Measurements from ENCODE around the gene ZFYVE19. TPM values are rescaled to one million over a fixed set of nuclear protein-coding genes. Genes with fewer than 3 reads are reported as not detected.

The ZFYVE19 gene
- total RNA-seq, 1 experiment from 2014 or later, result 32.2 TPM

DNA sequence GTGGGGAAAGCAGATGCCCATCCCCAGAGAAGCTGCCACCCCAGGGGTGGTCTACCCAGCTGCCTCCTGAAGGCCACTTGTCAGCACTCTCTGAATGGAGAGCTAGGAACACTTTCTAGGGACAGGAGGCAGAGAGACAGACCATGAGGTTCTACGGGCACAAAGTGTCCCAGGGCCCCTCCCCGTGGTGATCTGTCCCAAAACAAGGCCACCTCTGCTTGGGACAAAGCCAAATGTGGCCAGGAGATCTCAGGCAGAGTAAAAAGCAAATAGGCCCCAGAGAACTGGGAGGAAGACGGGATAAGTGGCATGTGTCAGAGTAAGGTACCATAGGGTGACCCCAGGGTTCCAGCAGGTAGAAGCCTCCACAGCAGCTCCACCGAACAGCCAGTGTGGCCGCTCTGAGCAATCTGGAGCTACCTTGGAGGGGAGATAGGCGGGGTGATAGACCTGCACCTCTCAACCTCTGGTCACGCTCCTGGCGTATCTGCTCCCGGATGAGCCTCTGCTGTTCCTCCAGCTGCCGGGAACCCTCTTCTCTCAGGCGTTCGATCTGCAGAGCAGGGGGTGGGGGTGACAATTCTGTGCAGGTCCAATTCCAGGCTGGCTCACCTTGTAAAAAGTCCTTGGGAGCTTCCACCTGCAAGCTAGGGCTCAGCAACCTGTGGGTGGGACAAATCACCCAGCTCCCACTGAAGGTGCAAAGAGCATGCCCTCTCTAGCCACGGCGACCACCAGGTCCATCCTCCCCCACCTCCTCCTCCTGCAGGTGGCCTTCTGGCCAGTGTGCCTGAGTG, 31.0 kb upstream of the ZFYVE19 start:
- DNase-seq (ENCODE audit: low spot score), result no peak

DNA sequence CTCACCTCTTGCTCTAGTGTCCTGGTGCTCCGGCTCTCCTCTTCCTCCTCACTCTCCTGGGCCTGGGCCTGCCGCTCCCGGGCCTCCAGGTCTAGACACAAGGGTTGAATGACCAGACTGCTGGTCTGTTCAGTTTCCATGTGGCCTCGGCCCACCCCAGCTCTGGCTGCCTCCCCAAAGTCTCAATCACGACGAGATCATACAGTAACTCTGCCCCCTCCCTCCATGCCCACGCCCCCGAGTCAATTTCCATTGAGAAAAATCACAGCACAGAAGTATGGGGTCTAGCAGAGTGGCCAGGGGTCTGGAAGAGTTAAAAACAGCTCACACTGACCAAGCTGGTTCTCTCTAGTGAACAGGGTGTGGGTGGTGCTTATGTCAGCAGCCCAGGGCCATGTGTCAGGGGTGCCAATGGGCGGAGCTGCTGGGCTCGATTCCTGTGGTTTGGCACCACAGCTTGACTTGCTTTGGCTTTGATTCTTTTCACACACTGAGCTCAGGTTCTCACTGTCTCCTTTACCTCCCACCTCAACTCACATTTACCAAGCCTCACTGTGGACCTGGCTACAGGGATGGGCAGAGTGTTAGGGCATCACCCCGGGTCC, 30.2 kb upstream of the ZFYVE19 start:
- peak; percentile 78 for DNase-seq (ENCODE audit: low spot score)

DNA sequence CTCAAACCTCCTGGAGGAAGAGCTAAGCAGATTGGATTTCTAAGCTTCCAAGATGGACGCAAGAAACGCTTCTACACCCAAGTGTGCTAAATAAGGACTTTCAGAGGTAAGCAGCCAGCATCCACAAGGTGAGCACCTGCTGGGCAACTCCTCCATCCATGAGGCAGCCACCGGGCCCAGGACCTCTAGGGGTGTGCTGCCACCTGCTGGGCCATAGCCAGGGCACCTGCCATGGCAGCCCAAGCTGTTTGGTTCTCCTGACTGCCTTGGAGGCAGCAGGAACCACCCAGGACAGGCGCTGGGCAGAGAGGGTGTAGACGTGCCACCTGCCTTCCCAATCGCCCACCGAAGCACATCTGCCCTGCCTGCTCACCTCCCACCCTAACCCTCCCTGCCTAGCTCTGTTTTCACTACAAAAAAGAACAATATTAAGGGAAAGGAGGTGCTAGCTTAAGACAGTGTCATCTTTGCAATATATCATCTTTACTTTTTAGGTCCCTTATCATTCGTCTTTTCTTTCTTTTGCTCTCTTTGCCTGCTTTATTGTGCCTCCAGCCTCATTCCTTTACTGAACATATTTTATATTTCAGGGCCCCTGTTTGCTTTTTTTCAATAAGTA, 24.2 kb upstream of the ZFYVE19 start:
- DNase-seq (ENCODE audit: low spot score), result peak; percentile 46

DNA sequence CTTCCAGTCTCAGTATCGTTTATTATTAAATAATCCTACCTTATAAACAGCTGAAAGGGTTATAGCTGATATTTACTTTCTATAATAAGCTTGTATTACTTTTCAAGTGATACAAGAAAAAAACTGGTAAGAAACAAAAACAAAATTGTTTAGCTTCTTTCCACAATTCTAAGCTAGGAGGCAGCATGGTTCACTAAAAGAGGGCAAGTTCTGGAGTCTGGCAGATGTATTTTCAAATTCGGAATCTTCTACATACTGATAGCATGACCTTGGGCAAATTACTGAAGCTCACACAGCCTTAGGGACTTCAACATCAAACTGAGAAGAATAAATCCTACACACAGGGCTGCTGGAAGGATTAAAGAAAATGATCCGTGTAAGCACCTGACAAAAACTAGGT, 21.7 kb upstream of the ZFYVE19 start:
- DNase-seq (ENCODE audit: low spot score), result no peak

DNA sequence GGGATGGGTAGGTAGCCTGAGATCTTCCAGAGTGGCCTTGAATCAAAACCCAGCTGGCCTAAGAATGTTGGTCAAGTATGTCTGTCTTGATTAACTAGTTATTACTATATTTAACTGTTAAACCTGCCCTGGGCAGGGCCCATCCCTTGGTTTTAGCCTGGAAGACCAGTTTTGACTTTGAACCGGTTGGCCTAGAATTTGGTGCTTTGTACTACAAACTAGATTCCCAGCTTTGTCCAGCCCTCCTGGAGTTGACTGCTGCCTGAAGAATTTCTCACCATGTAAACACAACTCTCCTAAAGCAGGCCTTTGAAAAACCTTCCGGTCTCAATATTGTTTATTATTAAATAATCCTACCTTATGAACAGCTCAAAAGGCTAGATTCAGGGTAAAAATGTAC, 21.1 kb upstream of the ZFYVE19 start:
- no peak for DNase-seq (ENCODE audit: low spot score)

DNA sequence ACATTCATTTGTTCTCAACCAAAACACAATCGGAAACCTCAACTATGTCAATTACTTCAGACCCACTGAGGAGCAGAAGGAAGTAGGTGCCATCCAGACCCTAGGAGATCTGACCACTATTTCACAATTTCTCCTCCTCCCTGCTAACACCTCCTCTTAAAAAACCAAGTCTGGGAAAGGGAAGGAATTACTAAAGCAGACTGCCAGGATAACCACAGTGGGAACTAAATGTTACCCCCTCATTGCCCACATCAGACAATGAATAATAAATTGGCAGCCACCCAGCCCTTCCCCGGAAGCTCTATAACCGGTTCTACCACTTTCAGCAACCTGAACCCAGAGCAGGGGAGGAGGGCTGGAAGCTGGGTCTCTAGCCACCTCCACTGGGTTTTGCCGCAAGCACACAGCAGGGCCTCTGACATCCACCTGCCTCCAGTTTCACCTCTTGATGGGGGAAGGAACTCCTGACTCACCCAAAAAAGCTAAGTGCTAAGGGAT, 19.5 kb upstream of the ZFYVE19 start:
- peak; percentile 69 for DNase-seq (ENCODE audit: low spot score)

DNA sequence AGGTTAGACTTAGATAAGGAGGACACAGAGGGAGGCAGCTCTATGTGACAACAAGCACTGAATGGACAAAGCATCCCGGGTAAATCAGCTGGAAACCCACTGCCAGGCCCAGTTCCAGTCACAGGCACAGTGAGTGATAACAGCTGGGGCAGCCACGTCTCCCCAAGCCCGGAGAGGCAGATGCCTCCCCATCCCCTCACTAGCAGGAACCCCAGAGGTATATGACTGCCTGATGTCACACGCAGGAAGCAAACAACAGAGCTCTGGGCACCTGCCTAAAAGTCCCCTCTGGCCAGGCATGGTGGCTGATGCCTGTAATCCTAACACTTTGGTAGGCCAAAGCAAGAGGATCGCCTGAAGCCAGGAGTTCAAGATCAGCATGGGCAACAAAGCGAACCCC, 18.9 kb upstream of the ZFYVE19 start:
- no peak for DNase-seq (ENCODE audit: low spot score)

DNA sequence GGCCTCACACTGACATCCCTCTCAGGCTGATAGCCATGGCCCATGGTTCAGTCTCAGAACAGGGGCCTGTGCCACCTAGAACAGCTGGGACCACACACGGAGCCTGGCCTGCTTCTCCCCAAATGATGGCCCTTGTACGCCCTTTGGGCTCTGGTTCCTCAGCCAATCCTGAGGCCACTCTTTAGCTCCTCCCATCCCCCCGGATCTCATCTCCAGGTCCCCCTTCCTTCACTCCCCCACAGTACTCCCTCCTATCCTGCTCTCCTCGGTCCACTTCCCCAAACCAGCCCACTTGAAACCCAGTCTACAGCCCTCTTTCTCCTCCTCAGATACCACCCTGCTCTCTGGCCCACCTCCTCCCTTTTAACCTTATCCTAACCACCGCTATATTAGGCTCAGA, 17.8 kb upstream of the ZFYVE19 start:
- DNase-seq (ENCODE audit: low spot score), result no peak

DNA sequence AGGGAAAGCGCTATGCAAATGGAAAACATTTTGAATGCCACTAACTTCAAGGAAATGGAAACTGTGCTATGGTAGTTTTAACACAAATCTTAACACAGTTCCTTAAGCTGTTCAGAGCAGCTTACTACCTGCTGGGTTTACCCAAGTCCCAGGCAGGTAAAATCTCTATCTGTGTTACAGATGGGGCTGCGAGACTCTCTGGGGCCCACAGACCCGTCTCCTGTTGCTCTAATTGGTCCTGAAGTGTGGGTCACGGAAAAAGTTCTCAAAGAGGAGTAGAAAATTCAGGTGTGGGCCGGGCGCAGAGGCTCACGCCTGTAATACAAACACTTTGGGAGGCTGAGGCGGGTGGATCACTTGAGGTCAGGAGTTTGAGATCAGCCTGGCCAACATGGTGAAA, 16.9 kb upstream of the ZFYVE19 start:
- DNase-seq (ENCODE audit: low spot score), result no peak

DNA sequence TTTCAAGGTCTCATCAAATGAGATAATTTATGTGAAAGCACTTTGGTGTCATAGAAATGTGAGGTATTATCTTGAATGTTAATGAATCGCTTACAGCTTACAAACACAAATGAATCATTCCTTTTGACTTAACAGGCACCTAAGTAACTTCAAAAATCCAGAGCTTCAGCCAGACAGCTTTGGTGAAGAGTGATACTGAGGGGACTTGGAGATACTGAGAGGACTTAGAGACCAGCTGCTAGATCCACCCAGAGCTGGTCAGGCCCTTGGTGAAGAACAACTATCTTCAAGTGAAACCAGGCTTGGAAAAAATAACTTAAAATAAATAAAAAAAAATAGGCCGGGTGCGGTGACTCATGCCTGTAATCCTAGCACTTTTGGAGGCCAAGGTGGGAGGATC, 16.2 kb upstream of the ZFYVE19 start:
- DNase-seq (ENCODE audit: low spot score), result no peak

DNA sequence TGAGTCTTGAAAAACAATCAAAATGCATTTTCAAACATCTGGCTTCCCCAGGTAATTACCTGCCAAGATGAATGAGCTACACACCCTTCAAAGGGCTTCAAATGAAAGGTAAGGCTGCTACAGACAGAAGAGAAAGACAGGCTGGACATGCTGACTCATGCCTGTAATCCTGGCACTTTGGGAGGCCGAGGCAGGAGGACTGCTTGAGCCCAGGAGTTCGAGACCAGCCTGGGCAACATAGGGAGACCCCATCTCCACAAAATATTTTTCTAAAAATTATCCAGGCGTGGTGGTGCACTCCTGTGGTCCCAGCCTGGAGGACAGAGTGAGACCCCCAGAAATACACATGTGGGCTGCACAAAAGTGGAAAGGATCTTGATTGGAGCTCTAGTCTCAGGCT, 14.5 kb upstream of the ZFYVE19 start:
- DNase-seq (ENCODE audit: low spot score), result no peak

DNA sequence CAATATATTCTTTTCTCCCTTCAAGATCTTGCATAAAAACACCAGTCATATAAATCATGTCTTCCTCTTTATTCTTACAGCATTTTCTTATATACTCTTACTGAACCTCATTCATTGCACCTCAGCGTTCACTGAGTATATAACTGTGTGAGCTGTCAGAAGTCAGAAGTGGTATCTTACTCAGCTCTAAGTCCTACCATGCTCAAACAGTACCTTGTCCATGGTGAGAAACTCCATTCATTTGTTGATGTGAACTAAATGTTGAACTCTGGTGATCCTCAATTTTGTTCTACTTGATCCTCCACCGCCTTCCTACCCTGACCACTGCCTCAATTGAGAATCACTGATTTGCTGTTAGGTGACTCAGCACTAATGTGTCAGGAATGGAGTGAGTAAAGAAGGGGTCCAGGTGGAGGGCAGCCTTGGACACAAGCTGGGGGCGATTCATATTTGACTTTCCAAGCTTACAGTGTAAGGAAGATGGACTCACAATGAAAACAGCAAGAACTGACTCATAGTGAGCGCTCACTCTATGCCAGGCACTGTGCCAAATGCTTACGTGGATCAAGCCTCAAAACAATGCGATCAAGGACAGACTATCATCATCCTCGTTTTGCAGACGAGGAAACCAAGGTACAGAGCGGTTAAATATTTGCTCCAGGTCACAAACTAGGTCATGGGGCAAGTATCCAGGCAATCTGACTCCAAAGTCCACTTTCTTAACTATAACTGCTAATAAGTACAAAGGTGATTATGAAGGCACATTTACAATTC, 13.5 kb upstream of the ZFYVE19 start:
- DNase-seq (ENCODE audit: low spot score), result peak; percentile 75

DNA sequence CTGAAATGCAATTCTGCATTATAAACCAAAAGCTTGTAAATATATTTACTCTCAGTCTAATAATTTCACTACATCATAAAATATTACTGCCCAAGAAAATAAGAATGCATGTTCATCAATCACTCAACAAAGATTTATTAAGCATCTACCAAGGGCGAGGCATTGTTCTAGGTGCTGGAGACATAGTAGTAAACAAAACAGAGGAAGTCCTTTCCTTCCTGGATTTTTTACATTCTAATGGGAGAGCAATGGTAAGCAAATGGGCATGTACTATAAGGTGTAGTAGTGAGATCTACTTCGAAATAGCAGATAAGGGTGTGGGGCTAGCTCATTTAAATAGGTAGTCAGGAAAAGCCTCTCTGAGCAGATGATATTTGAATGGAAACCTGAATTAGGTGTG, 10.8 kb upstream of the ZFYVE19 start:
- no peak for DNase-seq (ENCODE audit: low spot score)

DNA sequence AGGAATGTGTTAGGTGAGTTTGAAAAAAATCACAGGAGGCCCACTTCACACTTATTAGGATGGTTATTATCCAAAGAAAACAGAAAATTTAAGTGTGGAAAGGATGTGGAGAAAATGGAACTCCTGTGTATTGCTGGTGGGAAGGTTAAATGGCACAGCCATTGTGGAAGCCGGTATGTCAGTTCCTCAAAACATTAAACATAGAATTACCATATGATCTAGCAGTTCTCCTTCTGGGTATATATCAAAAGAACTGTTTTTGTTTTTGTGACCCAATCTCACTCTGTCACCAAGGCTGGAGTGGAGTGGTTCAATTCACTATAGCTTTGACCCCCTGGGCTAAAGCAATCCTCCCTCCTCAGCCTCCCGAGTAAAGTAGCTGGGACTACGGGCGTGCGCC, 10.4 kb upstream of the ZFYVE19 start:
- DNase-seq (ENCODE audit: low spot score), result no peak

DNA sequence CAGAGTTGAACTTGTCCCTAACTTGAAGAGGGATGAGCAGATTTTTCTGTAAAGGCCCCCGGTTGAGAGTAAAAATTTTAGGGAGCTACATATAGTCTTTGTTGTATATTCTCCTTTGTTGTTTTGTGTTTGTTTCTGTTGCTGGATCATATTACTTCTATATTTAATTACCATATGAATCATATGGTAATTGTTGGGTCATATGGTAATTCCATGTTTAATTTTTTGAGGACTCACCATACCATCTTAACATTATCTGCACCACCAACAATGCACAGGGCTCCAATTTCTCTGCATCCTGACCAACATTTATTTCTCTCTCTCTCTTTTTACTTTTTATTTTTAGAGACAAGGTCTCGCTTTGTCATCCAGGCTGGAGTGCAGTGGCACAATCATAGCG, 7.4 kb upstream of the ZFYVE19 start:
- DNase-seq (ENCODE audit: low spot score), result no peak

DNA sequence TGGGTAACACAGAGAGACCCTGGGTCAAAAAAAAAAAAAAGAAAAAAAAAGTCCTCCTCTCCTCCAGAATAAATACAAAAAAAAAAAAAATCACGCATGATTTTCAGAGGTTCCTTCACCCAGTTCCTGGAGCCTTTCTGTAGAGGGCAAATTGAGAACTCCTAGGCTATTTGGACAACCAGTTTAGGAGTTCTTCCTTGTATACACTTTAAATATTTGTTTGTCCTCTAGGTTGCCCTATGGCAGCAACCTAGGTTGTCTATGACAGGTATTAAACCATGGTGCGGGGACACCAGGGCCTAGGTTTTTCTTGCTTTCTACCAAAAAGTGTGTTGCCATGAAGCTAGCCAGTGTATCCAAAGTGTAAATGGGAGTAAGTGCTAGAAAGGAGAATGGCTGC, 3.8 kb upstream of the ZFYVE19 start:
- DNase-seq (ENCODE audit: low spot score), result no peak

DNA sequence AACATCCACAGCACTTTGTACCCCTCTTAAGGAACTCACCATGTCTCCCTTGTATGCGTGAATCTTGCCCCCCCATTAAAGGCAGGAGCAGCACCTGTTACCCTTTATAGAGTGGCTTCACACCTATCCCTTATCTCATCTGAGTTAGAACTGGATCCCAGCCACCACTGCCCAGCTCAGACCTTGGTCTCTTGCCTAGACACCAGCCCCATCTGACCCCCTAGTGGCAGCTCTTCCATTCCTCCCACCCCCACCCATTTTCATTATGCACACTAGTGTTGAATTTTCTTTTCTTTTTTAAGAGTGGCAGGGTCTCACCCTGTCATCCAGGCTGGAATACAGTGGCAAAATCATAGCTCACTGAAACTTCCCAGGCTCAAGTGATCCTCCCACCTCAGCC, 3.2 kb upstream of the ZFYVE19 start:
- no peak for DNase-seq (ENCODE audit: low spot score)

DNA sequence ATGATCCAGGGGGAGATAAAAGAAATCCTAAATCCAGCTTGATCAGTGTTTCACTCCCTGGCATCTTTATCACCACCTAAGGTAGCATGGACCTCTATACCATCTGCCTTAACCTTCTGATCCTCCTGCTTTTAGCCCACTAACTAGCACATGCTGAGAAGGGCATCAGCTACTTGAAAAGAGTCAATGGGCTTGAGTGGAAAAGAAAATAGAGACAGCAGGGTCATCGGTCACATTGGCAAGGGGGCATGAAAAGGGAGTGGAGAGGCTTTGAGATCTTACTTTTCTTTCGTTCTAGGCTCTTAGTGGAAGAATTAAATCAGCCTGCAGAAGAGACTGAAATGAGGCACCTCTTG, 239 bp upstream of the ZFYVE19 start:
- no peak for DNase-seq (ENCODE audit: low spot score)

DNA sequence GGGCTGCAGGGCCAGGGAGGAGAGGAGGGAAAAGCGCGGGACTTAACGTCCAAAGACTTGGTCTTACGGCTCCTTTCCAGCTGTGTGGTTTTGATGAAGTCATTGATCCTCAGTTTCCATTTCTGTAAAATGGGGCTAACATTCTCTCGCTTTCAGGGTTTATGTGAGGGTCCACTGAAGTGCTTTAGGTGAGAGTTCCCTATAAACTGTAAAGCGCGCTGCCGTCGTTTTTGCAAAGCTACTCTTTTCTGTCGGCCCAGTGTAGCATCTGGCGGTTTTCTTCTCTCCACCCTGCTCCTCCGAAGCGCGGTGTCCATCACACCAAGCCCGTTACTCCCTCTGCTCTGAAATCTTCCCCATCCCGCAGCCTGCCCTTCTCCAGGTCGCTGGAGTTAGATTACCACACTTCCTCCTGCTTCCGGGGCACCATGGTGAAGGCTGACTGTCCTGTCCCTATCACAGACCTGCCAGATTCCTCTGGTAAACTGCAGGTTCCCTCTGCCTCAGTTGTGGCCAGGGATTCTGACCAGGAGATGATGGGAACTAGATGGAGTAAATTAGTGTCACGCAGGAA, 1.1 kb downstream of the ZFYVE19 start:
- no peak for DNase-seq (ENCODE audit: low spot score)

DNA sequence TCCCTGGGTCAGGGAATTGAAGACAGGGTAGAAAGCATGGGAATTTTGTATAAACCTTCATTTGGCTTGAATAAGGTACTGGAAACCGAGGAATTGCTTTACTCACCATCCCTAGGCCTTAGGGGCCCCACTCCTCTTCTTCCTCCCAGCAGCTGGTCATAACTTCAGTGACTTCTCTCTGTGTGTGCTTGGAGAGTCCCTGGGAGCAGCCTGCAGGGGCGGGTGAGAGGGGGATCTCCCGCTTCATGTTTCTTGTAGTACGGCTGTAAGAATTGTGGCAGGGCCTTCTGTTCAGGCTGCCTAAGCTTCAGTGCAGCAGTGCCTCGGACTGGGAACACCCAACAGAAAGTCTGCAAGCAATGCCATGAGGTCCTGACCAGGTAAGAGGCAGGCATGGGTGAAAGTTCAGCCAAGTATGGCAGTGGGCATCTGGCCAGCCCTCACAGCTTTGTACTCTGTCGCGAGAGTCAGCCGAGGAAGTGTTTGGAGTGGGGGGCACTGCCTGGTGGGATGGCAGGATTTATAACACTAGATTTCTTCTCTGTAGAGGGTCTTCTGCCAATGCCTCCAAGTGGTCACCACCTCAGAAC, 2.1 kb downstream of the ZFYVE19 start:
- DNase-seq (ENCODE audit: low spot score), result no peak

DNA sequence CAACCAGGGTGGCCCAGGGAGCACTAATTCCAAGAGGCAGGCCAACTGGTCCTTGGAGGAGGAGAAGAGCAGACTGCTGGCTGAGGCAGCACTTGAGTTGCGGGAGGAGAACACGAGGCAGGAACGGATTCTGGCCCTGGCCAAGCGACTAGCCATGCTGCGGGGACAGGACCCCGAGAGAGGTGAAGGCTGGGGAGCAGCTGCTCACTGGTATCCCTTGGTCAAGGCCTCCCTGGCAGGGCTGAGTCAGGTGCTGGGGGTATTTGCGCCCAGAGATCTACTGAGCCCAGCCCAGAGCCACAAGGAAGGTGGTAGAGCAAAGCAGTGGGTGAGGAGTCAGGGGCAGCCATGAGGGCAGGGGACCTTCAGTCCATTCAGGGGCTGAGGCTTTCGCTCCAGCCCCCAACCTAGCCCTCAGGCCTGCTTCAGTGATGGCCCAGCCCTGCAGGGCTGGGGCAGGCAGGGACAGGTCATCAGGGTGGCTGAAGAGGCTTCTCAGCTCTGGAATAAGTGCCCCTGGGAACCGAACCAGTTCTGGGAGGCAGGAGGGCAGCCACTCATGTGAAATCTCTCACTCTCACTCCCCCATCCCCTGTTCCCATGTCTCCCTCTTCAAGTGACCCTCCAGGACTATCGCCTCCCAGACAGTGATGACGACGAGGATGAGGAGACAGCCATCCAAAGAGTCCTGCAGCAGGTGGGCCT, 6.0 kb downstream of the ZFYVE19 start:
- DNase-seq (ENCODE audit: low spot score), result no peak

Measured in H4 (cell line).